ENCODE measurements around the gene JARID2. TPM values are rescaled to one million over a fixed set of nuclear protein-coding genes. Genes with fewer than 3 reads are reported as not detected.

The JARID2 gene
- total and polyA plus RNA-seq, 2 of the 8 experiments (the other 6 are each of a cell fraction or from before 2014, with no cell fraction given) = 60.1 to 239 TPM

- Histone ChIP-seq H3K4ac (replicated peaks; ENCODE audit: insufficient read length, low read depth, low read length) (no peak overlapping the region), H2AK5ac (ENCODE audit: low read depth, low read length) (no peak overlapping the region), H2BK5ac (ENCODE audit: low read depth, low read length) (no peak overlapping the region), H2BK120ac (replicated peaks; ENCODE audit: low read depth, low read length) (no peak overlapping the region), H3K4me2 (ENCODE audit: insufficient read depth in 1 of 2, low read depth in 2 of 2, low read length in 2 of 2) (no peak overlapping the region), H3K23me2 (ENCODE audit: low read depth, low read length) (no peaks in the 10 kb centered on the region), H3K23ac (ENCODE audit: insufficient read length) (no peak overlapping the region), H3K9me3 (ENCODE audit: insufficient read depth in 2 of 2, low read depth in 1 of 2, low read length in 1 of 2) (no peaks in the 10 kb centered on the region), H3K14ac (ENCODE audit: insufficient read length) (no peak overlapping the region), H4K91ac (replicated peaks; ENCODE audit: insufficient read length, low read length) (no peak overlapping the region), H2BK20ac (ENCODE audit: low read length) (no peak overlapping the region), H4K20me1 (replicated peaks in 1 of 2; ENCODE audit: control insufficient read depth in 1 of 2, insufficient read depth in 2 of 2, low read length in 2 of 2) (peaks cover 44 to 56% of the 10 kb centered on the region in 2 experiments), H3K4me3 (ENCODE audit: extremely low read depth in 1 of 4, insufficient read depth in 2 of 4, low read depth in 3 of 4, low read length in 4 of 4) (no peak overlapping the region), H2AFZ (ENCODE audit: low read length) (no peak overlapping the region), H3K18ac (ENCODE audit: extremely low read depth, low read length) (no peak overlapping the region), H3K79me2 (ENCODE audit: control insufficient read depth in 1 of 2, insufficient read depth in 2 of 2, low read length in 2 of 2) (peaks cover 46 to 100% of the 10 kb centered on the region in 2 experiments), H2BK15ac (ENCODE audit: low read length) (no peak overlapping the region), H3K56ac (replicated peaks; ENCODE audit: insufficient read length, low read depth, low read length) (no peak overlapping the region), H3K4me1 (replicated peaks in 1 of 4; ENCODE audit: control insufficient read depth in 3 of 4, insufficient read depth in 4 of 4, low read length in 3 of 4) (peaks cover 6 to 26% (median 18%) of the 10 kb centered on the region in 4 experiments), H3K27ac (ENCODE audit: low read depth, low read length) (no peak overlapping the region), H3K9ac (replicated peaks in 1 of 4; ENCODE audit: extremely low read depth in 1 of 4, low read depth in 3 of 4, low read length in 3 of 4) (no peak overlapping the region), H3K27me3 (replicated peaks in 1 of 4; ENCODE audit: control insufficient read depth in 3 of 4, extremely low read depth in 1 of 4, insufficient read depth in 3 of 4, low read length in 3 of 4) (no peaks in the 10 kb centered on the region), H3K79me1 (ENCODE audit: low read depth, low read length) (peaks cover 14% of the 10 kb centered on the region), H3K36me3 (ENCODE audit: control insufficient read depth in 2 of 4, insufficient read depth in 4 of 4, low read length in 3 of 4) (peaks cover 0 to 31% (median 6%) of the 10 kb centered on the region in 4 experiments; a peak in 4 of 8 replicates), H2BK12ac (ENCODE audit: low read depth, low read length) (no peak overlapping the region), H4K8ac (ENCODE audit: extremely low read depth, insufficient read depth, low read length) (no peak overlapping the region), H4K5ac (ENCODE audit: insufficient read length, low read depth, low read length) (no peak overlapping the region)
- CTCF ChIA-PET (ENCODE audit: partially characterized antibody) = no interaction called here
- FAIRE-seq = no peak
- TF ChIP-seq NRF1 (IDR thresholded peaks at IDR 0.05; ENCODE audit: low read depth, low read length) (no peak), SP4 (IDR thresholded peaks at IDR 0.05; ENCODE audit: low read length) (no peak), POU5F1 (IDR thresholded peaks at IDR 0.05; ENCODE audit: low read depth, low read length) (no peak), RFX5 (IDR thresholded peaks at IDR 0.05; ENCODE audit: borderline replicate concordance, low read depth, low read length) (no peak)
- no peak for DNase-seq (ENCODE audit: low read depth in 1 of 2, low spot score in 2 of 2)
- WGBS, 2 experiments (ENCODE audit: extremely low coverage in 1 of 2, insufficient coverage in 1 of 2, insufficient read length in 1 of 2, insufficient replicate concordance in 2 of 2, low coverage in 1 of 2, low lambda C conversion rate in 2 of 2, missing lambda C conversion rate in 1 of 2) = 87% methylated on average over 3 of the region's 3 CpGs; no CpG with 5 or more reads in 1 of the 2 experiments
- POLR2A ChIA-PET (ENCODE audit: partially characterized antibody) = interaction anchor here (1.0 to 1.2 kb wide), 2 partner anchors 8 to 18 kb away, joined by 3 to 4 read pairs; no protein-coding TSS in a partner anchor
Measured at GRCh38 chr6:15408758-15409157, 162.9 kb downstream of the JARID2 start.
